Esophagus squamous epithelium (tissue), 4 donors: ENCODE data around the gene AOPEP.

ENCODE experiments used
- POLR2A ChIP-seq, 4 donors: fragments of 450-650 bp; IDR thresholded peaks; one replicate each; pipeline ENCODE4 v1.6.1; 2017; ENCODE audit warnings: antibody characterized with exemption in 4 of 4, mild to moderate bottlenecking in 4 of 4, moderate library complexity in 3 of 4
- TF ChIP-seq, protein P1 (sequence below), 6 experiments: fragments of 450-650 bp in 4 of 6; fragments of 200-600 bp in 2 of 6; sonication (generic) in 2 of 6; IDR thresholded peaks; one replicate each; pipeline ENCODE4 v1.5.1; 2016 to 2019; ENCODE audit warnings: antibody characterized with exemption in 6 of 6, mild to moderate bottlenecking in 4 of 6, moderate library complexity in 4 of 6

DNA sequence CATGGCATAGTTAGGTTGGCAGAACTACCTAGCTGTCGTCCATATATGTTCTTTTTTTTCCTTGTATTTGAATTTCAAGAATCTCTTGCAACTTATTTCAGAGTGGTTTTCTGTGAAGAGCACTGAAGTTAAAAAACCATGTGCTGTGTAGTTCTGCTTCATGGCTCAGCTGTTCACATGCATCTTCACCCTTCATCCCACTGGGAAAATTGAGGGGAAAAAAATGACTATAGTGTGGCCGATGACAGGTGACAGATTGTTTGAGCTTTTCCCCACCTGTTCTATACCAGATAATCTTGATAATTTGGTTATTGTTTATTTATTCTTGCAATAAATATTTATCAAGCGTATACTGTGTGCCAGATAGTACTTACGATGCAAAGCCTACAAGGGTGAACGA, 77.8 kb downstream of the AOPEP start:
- TF ChIP-seq, protein P1, sequence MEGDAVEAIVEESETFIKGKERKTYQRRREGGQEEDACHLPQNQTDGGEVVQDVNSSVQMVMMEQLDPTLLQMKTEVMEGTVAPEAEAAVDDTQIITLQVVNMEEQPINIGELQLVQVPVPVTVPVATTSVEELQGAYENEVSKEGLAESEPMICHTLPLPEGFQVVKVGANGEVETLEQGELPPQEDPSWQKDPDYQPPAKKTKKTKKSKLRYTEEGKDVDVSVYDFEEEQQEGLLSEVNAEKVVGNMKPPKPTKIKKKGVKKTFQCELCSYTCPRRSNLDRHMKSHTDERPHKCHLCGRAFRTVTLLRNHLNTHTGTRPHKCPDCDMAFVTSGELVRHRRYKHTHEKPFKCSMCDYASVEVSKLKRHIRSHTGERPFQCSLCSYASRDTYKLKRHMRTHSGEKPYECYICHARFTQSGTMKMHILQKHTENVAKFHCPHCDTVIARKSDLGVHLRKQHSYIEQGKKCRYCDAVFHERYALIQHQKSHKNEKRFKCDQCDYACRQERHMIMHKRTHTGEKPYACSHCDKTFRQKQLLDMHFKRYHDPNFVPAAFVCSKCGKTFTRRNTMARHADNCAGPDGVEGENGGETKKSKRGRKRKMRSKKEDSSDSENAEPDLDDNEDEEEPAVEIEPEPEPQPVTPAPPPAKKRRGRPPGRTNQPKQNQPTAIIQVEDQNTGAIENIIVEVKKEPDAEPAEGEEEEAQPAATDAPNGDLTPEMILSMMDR (IDR thresholded peaks at IDR 0.05), result no peak
- TF ChIP-seq POLR2A (IDR thresholded peaks at IDR 0.05), result no peak
